Keratinocyte (primary cell): ENCODE measurements around the gene TMEM31.

ENCODE experiments used
- EZH2 ChIP-seq: IDR thresholded peaks from one replicate; pipeline ENCODE4 v1.6.1; 2012; ENCODE audit warnings: inconsistent platforms, mild to moderate bottlenecking, low read length, moderate library complexity
- TF ChIP-seq, protein P1 (sequence below), 3 experiments: IDR thresholded peaks in 1 of 3; conservative IDR thresholded peaks in 1 of 3; optimal IDR thresholded peaks in 1 of 3; 2 replicates in 2 of 3; 3 replicates in 1 of 3; pipeline versions ENCODE3 to v1.5.1; 2011; ENCODE audit warnings: low read length in 3 of 3, mild to moderate bottlenecking in 3 of 3, moderate library complexity in 2 of 3, control low read depth in 1 of 3, inconsistent platforms in 1 of 3; ENCODE audit not compliant: insufficient read depth in 2 of 3; ENCODE audit errors: extremely low read depth in 1 of 3

DNA sequence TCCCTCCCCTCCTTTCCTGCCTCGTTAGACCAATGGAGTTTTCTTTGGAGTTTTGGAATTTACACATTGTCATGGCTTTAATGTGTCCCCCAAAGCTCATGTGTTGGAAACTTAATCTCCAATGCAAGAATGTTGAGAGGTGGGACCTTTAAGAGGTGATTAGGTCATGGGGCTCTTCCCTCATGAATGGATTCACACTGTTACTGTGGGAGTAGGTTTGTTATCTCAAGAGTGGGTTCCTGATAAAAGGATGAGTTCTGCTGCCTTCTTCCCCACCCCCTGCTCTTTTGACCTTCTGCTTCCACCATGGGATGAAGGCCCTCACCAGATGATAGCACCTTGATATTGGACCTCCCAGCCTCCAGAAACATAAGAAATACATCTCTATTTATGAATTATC is 41.0 kb upstream of the TMEM31 start:
- TF ChIP-seq, protein P1, sequence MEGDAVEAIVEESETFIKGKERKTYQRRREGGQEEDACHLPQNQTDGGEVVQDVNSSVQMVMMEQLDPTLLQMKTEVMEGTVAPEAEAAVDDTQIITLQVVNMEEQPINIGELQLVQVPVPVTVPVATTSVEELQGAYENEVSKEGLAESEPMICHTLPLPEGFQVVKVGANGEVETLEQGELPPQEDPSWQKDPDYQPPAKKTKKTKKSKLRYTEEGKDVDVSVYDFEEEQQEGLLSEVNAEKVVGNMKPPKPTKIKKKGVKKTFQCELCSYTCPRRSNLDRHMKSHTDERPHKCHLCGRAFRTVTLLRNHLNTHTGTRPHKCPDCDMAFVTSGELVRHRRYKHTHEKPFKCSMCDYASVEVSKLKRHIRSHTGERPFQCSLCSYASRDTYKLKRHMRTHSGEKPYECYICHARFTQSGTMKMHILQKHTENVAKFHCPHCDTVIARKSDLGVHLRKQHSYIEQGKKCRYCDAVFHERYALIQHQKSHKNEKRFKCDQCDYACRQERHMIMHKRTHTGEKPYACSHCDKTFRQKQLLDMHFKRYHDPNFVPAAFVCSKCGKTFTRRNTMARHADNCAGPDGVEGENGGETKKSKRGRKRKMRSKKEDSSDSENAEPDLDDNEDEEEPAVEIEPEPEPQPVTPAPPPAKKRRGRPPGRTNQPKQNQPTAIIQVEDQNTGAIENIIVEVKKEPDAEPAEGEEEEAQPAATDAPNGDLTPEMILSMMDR (optimal IDR thresholded peaks at IDR 0.05 in 1 of 3, IDR thresholded peaks at IDR 0.05 in 1 of 3, conservative IDR thresholded peaks at IDR 0.05 in 1 of 3; ENCODE audit: extremely low read depth in 1 of 3, insufficient read depth in 2 of 3, low read length in 3 of 3), result no peak
- no peak for TF ChIP-seq EZH2
